ENCODE results near the gene CADM3.
A peak's percentile ranks its signal among the peaks of the same experiment; 100 is the strongest.

CADM3 gene

DNA sequence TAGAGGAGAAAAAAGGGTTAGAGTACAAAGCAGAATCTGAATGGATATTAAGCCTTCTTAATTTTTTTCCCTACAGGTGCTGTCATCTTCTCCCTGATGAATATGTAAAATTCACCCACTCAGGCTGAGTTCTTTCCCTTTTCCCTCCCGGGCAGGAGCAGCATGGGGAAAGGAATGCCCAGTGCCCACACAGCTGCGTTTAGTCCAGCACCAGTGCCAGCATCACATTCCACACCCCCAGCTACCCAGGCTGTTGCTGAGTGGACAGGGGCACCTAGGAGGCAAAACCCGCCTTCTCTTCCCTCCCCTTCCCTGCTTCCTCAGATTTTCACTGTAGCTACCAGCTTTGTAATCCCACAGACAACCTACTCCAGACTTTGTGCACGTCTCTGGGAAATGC lies 3.4 kb upstream of the CADM3 start:
- Histone ChIP-seq H2BK5ac (ENCODE audit: low read length) (no peak overlapping the region), H3K4me2 (ENCODE audit: low read length) (no peak overlapping the region), H3K4ac (ENCODE audit: low read depth, low read length) (no peak overlapping the region), H3K36me3 (ENCODE audit: control insufficient read depth, insufficient read depth, low read length) (no peaks in the 10 kb centered on the region), H3K79me1 (ENCODE audit: low read length) (no peaks in the 10 kb centered on the region), H3K23ac (ENCODE audit: low read length) (no peak overlapping the region), H3K27me3 (ENCODE audit: insufficient read depth, low read length, poor library complexity) (no peaks in the 10 kb centered on the region), H4K8ac (ENCODE audit: low read depth, low read length) (no peak overlapping the region), H3K18ac (ENCODE audit: low read length) (no peak overlapping the region), H2AK5ac (ENCODE audit: low read length) (no peak overlapping the region), H3K4me1 (ENCODE audit: control insufficient read depth, low read depth, low read length) (no peaks in the 10 kb centered on the region), H2BK15ac (replicated peaks; ENCODE audit: low read depth) (no peak overlapping the region), H2BK120ac (ENCODE audit: low read depth, low read length) (no peak overlapping the region), H3K27ac (ENCODE audit: low read depth, low read length) (no peak overlapping the region), H3K79me2 (ENCODE audit: control insufficient read depth, insufficient read depth, low read length) (no peaks in the 10 kb centered on the region), H3K9ac (ENCODE audit: low read length) (no peak overlapping the region), H3K4me3 (ENCODE audit: low read length) (no peak overlapping the region), H4K5ac (ENCODE audit: low read length) (no peak overlapping the region), H3K56ac (ENCODE audit: low read length) (no peak overlapping the region)
- no CpG with 5 or more reads among the region's 4 CpGs for WGBS (ENCODE audit: extremely low coverage, insufficient coverage, low lambda C conversion rate)
- no peak for DNase-seq

DNA sequence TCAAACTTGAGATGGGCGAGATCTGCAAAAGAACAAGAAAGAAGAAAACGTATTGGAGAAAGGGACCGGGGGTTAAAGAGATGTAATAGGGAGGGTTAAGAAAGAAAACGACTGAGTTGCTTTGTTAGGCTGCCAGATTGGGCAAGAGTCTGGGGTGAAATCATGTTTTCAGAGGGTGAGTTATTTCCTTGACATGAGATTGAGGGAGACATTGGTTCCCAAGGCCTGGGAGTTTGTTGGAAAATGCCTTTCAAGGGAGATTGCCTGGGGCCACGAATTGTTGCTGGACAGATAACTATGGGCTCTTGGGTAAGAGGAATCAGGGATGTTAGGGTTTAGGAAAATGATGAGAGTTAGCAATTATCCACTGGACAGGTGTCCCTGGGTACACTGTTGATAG lies 776 bp upstream of the CADM3 start:
- 100% methylated on average over 2 of the region's 5 CpGs for WGBS (ENCODE audit: extremely low coverage, insufficient coverage, low lambda C conversion rate)
- no peak overlapping the region for H4K5ac ChIP-seq (ENCODE audit: low read length)
- H3K79me1 ChIP-seq (ENCODE audit: low read length): no peaks in the 10 kb centered on the region
- DNase-seq: peak; percentile 28
- H3K79me2 ChIP-seq (ENCODE audit: control insufficient read depth, insufficient read depth, low read length): no peaks in the 10 kb centered on the region
- no peak overlapping the region for H4K8ac ChIP-seq (ENCODE audit: low read depth, low read length)
- peaks cover 3% of the 10 kb centered on the region for H3K4me1 ChIP-seq (ENCODE audit: control insufficient read depth, low read depth, low read length)
- no peaks in the 10 kb centered on the region for H3K36me3 ChIP-seq (ENCODE audit: control insufficient read depth, insufficient read depth, low read length)
- no peak overlapping the region for H2BK120ac ChIP-seq (ENCODE audit: low read depth, low read length)
- H3K9ac ChIP-seq (ENCODE audit: low read length): no peak overlapping the region
- H2BK15ac ChIP-seq (replicated peaks; ENCODE audit: low read depth): no peak overlapping the region
- H3K23ac ChIP-seq (ENCODE audit: low read length): no peak overlapping the region
- H3K4me2 ChIP-seq (ENCODE audit: low read length): no peak overlapping the region
- H3K18ac ChIP-seq (ENCODE audit: low read length): no peak overlapping the region
- no peak overlapping the region for H3K27ac ChIP-seq (ENCODE audit: low read depth, low read length)
- H3K56ac ChIP-seq (ENCODE audit: low read length): no peak overlapping the region
- H3K4me3 ChIP-seq (ENCODE audit: low read length): no peak overlapping the region
- H3K27me3 ChIP-seq (ENCODE audit: insufficient read depth, low read length, poor library complexity): no peaks in the 10 kb centered on the region
- no peak overlapping the region for H2AK5ac ChIP-seq (ENCODE audit: low read length)
- no peak overlapping the region for H3K4ac ChIP-seq (ENCODE audit: low read depth, low read length)
- no peak overlapping the region for H2BK5ac ChIP-seq (ENCODE audit: low read length)

DNA sequence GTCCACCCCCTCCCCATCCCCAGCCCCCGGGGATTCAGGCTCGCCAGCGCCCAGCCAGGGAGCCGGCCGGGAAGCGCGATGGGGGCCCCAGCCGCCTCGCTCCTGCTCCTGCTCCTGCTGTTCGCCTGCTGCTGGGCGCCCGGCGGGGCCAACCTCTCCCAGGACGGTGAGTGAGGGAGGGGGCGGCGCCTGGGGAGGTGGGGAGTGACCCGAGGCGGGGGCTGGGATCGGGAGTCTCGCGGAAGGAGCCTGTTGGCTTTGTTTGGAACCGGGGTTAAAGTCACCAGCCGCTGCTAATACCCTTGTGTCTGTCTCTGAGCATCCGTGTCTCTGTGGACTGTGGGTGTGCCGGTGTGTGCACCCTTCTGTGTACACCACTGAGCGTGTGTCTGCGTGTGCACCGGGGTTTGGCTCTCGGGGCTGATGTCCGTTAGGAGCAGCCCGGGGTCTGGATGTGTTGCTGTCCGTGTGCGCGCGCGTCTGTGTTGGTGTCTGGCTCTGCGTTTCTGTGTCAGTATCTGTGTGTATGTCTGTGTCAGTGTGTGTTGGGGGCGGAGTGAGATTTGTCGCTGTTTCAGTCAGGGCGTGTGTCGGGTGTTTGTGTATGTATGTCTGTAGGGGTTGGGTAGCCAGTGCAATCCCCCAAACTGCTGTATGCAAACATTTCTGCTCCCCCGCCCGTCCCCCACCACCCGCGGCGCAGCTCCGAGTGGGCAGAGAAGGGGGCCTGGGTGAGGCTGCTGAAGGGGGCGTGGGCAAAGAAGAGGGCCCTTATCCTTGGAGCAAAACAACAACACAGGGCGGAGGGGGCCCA lies 480 bp downstream of the CADM3 start:
- peaks cover 3% of the 10 kb centered on the region for H3K4me1 ChIP-seq (ENCODE audit: control insufficient read depth, low read depth, low read length)
- no peak overlapping the region for H4K8ac ChIP-seq (ENCODE audit: low read depth, low read length)
- peak overlapping the region; percentile 72 for H3K9ac ChIP-seq (ENCODE audit: low read length)
- H3K23ac ChIP-seq (ENCODE audit: low read length): peak overlapping the region; percentile 45
- H3K56ac ChIP-seq (ENCODE audit: low read length): peak overlapping the region; percentile 82
- no peak overlapping the region for H3K4ac ChIP-seq (ENCODE audit: low read depth, low read length)
- H3K27ac ChIP-seq (ENCODE audit: low read depth, low read length): no peak overlapping the region
- no peak overlapping the region for H2AK5ac ChIP-seq (ENCODE audit: low read length)
- no peak overlapping the region for H2BK120ac ChIP-seq (ENCODE audit: low read depth, low read length)
- H3K36me3 ChIP-seq (ENCODE audit: control insufficient read depth, insufficient read depth, low read length): no peaks in the 10 kb centered on the region
- no peak overlapping the region for H4K5ac ChIP-seq (ENCODE audit: low read length)
- peak overlapping the region; percentile 79 for H3K4me3 ChIP-seq (ENCODE audit: low read length)
- no peak overlapping the region for H2BK5ac ChIP-seq (ENCODE audit: low read length)
- no peaks in the 10 kb centered on the region for H3K79me2 ChIP-seq (ENCODE audit: control insufficient read depth, insufficient read depth, low read length)
- H3K4me2 ChIP-seq (ENCODE audit: low read length): peak overlapping the region; percentile 99
- peak overlapping the region; percentile 83 for H3K18ac ChIP-seq (ENCODE audit: low read length)
- H3K27me3 ChIP-seq (ENCODE audit: insufficient read depth, low read length, poor library complexity): no peaks in the 10 kb centered on the region
- no peaks in the 10 kb centered on the region for H3K79me1 ChIP-seq (ENCODE audit: low read length)
- WGBS (ENCODE audit: extremely low coverage, insufficient coverage, low lambda C conversion rate): no CpG with 5 or more reads among the region's 49 CpGs
- no peak overlapping the region for H2BK15ac ChIP-seq (replicated peaks; ENCODE audit: low read depth)
- peak; percentile 78 for DNase-seq

DNA sequence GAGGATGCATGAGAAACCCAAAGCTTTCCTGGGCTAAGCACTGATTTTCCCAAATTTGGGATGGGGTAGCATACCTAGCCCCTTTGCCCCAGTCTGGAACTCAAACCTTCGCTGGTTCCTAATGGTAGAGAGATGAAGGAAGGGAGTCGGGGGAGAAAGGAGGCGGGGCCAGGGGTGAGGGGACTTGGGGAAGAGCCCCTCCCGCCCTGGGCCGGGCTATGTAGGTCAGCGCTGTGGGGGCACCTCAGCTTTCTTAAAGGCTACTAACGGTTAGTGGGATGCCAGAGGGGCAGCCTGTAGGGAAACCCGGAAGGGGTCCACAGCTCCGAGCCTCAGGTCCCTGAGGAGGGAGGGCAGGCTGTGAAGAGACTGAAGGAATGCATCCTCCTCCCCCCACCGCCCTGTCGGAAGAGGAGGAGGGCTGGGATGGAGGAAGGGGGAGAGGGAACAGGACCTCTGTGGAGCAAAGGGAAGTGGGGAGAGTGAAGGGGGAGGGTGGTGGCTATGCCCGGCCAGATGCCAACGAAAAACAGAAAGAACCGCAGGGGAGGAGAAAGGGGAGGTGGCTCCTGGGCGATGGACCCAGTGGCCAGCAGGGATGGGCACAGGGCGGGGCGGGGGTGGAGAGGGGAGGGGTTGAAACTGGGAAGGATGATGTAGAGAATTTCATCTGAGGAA lies 1.3 kb downstream of the CADM3 start:
- Histone ChIP-seq H3K4me3 (ENCODE audit: low read length) (peak overlapping the region; percentile 79), H3K9ac (ENCODE audit: low read length) (peak overlapping the region; percentile 31), H3K4me2 (ENCODE audit: low read length) (peak overlapping the region; percentile 99), H3K79me1 (ENCODE audit: low read length) (no peaks in the 10 kb centered on the region), H3K27me3 (ENCODE audit: insufficient read depth, low read length, poor library complexity) (no peaks in the 10 kb centered on the region), H2BK120ac (ENCODE audit: low read depth, low read length) (no peak overlapping the region), H3K36me3 (ENCODE audit: control insufficient read depth, insufficient read depth, low read length) (no peaks in the 10 kb centered on the region), H2BK15ac (replicated peaks; ENCODE audit: low read depth) (no peak overlapping the region), H3K4me1 (ENCODE audit: control insufficient read depth, low read depth, low read length) (peaks cover 3% of the 10 kb centered on the region), H3K23ac (ENCODE audit: low read length) (no peak overlapping the region), H2BK5ac (ENCODE audit: low read length) (no peak overlapping the region), H4K5ac (ENCODE audit: low read length) (no peak overlapping the region), H3K4ac (ENCODE audit: low read depth, low read length) (no peak overlapping the region), H3K79me2 (ENCODE audit: control insufficient read depth, insufficient read depth, low read length) (no peaks in the 10 kb centered on the region), H2AK5ac (ENCODE audit: low read length) (no peak overlapping the region), H3K27ac (ENCODE audit: low read depth, low read length) (no peak overlapping the region), H4K8ac (ENCODE audit: low read depth, low read length) (no peak overlapping the region), H3K56ac (ENCODE audit: low read length) (peak overlapping the region; percentile 49), H3K18ac (ENCODE audit: low read length) (no peak overlapping the region)
- DNase-seq: peak; percentile 80
- WGBS (ENCODE audit: extremely low coverage, insufficient coverage, low lambda C conversion rate): no CpG with 5 or more reads among the region's 17 CpGs

DNA sequence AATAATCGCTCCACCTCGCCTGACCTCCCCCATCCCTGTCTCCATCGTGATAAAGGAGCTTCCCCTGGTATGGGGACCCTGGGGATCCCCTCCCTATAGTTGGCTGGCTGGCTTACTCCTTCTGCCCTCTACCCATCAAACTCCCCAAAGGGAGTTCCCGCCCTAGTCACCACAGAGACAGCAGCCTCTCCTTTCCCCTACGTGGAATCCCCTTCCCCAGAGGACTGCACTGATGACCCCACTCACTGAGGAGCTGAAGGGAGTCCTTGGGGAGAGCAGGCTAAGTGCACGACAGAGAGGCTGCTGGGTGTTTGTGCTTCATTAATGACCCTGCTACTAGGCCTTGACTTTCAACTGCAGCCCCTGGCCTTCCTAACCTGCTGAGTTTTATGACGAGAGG lies 1.9 kb downstream of the CADM3 start:
- Histone ChIP-seq H3K27me3 (ENCODE audit: insufficient read depth, low read length, poor library complexity) (no peaks in the 10 kb centered on the region), H4K8ac (ENCODE audit: low read depth, low read length) (no peak overlapping the region), H4K5ac (ENCODE audit: low read length) (no peak overlapping the region), H3K18ac (ENCODE audit: low read length) (no peak overlapping the region), H3K23ac (ENCODE audit: low read length) (no peak overlapping the region), H2AK5ac (ENCODE audit: low read length) (no peak overlapping the region), H3K4me1 (ENCODE audit: control insufficient read depth, low read depth, low read length) (peaks cover 3% of the 10 kb centered on the region), H2BK5ac (ENCODE audit: low read length) (no peak overlapping the region), H3K79me2 (ENCODE audit: control insufficient read depth, insufficient read depth, low read length) (no peaks in the 10 kb centered on the region), H3K36me3 (ENCODE audit: control insufficient read depth, insufficient read depth, low read length) (no peaks in the 10 kb centered on the region), H3K27ac (ENCODE audit: low read depth, low read length) (no peak overlapping the region), H3K56ac (ENCODE audit: low read length) (no peak overlapping the region), H3K4me3 (ENCODE audit: low read length) (no peak overlapping the region), H3K4ac (ENCODE audit: low read depth, low read length) (no peak overlapping the region), H2BK15ac (replicated peaks; ENCODE audit: low read depth) (no peak overlapping the region), H3K9ac (ENCODE audit: low read length) (no peak overlapping the region), H3K4me2 (ENCODE audit: low read length) (no peak overlapping the region), H3K79me1 (ENCODE audit: low read length) (no peaks in the 10 kb centered on the region), H2BK120ac (ENCODE audit: low read depth, low read length) (no peak overlapping the region)
- no peak for DNase-seq
- no CpG with 5 or more reads among the region's 7 CpGs for WGBS (ENCODE audit: extremely low coverage, insufficient coverage, low lambda C conversion rate)
